ENCODE measurements around the gene TM9SF4.

DNA sequence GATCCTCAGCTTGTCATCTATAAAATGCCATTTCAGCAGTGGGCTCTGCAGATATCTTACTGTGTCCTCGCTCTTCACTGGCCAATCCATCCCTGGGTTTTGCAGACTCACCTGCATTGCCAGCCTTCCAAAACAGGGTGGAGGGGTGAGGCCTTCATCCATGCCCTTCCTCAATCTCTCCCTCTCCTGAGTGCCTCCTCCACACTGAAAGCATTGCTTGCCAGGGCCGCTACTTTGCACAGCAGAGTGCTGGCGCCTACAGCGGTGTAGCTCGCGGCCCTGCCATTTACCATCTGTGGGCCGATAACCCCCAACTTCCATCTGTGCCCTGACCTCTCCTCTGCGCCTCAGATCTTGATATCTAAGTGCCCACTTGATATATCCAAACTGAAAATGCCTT is 29.4 kb downstream of the TM9SF4 start:
- no peak for TF ChIP-seq POLR2A (IDR thresholded peaks at IDR 0.05; ENCODE audit: control extremely low read depth in 1 of 2, low read depth in 2 of 2, low read length in 2 of 2)
- no peak for TF ChIP-seq RFX5 (IDR thresholded peaks at IDR 0.05; ENCODE audit: borderline replicate concordance, low read depth, low read length)
- TF ChIP-seq HDAC6 (IDR thresholded peaks at IDR 0.05; ENCODE audit: low read depth, low read length) = no peak
- TF ChIP-seq, protein P1, sequence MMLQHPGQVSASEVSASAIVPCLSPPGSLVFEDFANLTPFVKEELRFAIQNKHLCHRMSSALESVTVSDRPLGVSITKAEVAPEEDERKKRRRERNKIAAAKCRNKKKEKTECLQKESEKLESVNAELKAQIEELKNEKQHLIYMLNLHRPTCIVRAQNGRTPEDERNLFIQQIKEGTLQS (IDR thresholded peaks at IDR 0.05; ENCODE audit: insufficient read depth, low read depth, low read length) = no peak
- TF ChIP-seq YY1 (IDR thresholded peaks at IDR 0.05; ENCODE audit: low read depth, low read length) = no peak
- TF ChIP-seq, protein P2, sequence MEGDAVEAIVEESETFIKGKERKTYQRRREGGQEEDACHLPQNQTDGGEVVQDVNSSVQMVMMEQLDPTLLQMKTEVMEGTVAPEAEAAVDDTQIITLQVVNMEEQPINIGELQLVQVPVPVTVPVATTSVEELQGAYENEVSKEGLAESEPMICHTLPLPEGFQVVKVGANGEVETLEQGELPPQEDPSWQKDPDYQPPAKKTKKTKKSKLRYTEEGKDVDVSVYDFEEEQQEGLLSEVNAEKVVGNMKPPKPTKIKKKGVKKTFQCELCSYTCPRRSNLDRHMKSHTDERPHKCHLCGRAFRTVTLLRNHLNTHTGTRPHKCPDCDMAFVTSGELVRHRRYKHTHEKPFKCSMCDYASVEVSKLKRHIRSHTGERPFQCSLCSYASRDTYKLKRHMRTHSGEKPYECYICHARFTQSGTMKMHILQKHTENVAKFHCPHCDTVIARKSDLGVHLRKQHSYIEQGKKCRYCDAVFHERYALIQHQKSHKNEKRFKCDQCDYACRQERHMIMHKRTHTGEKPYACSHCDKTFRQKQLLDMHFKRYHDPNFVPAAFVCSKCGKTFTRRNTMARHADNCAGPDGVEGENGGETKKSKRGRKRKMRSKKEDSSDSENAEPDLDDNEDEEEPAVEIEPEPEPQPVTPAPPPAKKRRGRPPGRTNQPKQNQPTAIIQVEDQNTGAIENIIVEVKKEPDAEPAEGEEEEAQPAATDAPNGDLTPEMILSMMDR (IDR thresholded peaks at IDR 0.05; ENCODE audit: control extremely low read depth in 1 of 3, insufficient read depth in 1 of 3, low read depth in 1 of 3, low read length in 3 of 3) = no peak

Data from H1 (cell line).